GM19240 (cell line): Measurements from ENCODE around the gene ENTR1.
A peak's percentile ranks its signal among the peaks of the same experiment; 100 is the strongest.

Source experiments
- DNase-seq: peaks from one replicate; pipeline ENCODE4 v3.0.0; 2011; ENCODE audit warnings: low spot score; ENCODE audit not compliant: insufficient read length

The ENTR1 gene, protein sequence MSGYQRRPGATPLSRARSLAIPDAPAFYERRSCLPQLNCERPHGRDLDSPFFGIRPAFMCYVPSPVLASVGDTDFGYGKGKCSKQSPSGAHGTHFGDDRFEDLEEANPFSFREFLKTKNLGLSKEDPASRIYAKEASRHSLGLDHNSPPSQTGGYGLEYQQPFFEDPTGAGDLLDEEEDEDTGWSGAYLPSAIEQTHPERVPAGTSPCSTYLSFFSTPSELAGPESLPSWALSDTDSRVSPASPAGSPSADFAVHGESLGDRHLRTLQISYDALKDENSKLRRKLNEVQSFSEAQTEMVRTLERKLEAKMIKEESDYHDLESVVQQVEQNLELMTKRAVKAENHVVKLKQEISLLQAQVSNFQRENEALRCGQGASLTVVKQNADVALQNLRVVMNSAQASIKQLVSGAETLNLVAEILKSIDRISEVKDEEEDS

DNA sequence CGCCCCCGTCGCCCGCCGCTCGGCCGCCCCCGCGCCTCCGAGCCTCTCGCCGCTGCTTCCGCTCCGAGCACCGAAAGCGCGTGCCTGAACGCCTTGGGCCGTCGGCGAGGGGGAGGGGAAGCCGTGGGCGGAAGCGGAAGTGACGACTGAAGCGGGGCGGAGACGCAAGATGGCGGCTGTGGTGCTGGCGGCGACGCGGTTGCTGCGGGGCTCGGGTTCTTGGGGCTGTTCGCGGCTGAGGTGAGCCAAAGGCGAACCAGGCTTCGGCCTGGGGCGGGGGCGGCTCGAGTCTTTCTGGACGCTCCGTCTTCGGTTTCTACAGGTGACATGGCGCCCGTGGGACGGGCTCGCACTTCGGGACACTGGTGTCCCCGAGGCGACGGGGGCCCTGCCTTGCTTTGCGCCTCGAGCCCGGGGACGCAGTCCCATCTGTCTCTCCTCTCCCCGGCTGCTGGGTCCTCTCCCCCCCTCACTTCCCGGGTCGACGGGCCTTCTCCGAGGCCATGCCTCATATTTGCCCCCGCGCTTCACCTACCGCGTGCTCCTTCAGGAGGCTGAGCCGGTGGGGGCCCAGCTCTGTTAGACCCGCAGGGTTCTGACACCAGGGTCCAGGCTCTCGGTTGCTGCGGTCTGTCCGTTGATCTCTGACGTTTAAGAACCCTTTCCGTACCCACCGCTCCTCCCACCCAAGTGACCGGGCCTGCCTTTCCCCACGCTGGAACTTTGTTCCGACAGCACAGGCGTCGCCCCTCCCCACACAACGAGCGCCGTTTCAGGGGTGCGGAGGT lies at the start of gene ENTR1, which contains the start of gene PMPCA:
TSS of gene ENTR1 (minus strand) at position 115 of the 788 bp plus-strand sequence. CDS start 217 bp downstream, outside the sequence.
TSS of gene PMPCA (plus strand) at position 159 of the 788 bp plus-strand sequence. CDS start at position 170, 11 bp downstream.
- peak; percentile 98 for DNase-seq

DNA sequence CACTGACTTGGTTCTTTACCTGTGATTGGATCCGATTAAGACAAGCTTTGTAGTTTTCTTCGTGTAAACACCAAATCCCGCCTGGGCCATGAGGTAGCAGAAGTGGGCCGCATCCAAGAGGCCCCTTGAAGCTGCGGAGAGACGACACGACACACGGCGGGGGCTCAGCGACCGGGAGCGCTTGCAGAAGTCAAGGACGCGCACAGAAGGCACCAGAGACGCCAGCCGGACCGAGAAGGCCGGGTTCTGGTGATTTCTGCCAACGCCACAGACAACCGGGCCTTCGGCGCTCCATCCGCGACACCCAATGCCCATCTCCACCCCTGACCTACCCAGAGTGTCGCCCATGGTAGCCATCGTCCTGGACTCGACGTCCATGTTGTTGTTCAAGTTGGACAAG lies 49.0 kb upstream of the ENTR1 start:
- DNase-seq: no peak

DNA sequence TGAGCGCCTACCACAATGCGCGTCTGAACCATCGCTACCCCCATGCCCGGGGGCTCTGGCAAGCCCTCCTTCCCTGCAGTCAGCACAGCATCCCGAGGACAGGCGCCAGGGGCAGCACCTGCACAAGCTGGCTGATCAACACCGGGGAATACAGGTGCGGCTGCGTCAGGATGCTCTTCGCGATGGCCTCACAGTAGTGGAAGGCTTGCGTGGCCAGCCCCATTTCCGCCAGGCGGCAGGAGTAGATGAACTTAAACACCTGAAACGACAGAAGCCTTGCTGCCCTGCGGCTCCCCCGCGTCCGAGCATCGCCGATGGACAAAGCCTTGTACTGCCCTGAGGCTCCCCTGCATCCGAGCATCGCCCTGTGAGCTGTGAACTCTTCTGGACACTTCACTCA lies 46.9 kb upstream of the ENTR1 start:
- DNase-seq: no peak

DNA sequence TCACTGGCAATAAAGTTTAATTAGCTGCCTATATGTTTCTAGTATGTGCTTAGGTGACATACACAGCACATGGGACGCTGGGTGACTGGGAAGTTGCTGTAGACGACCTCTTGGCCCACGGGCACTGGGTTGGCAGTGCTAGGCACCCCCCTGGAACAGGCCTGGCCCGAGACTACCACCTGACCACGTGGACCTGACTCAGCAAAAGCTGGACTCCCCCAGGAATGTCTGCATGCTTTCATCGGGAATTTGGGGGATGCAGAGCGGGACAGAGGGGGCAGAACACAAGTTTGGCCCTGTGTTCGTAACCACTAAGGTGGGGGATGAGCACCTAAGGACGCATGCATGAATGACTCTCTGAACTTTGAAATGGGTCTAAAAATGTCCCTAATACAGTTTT lies 45.8 kb upstream of the ENTR1 start:
- DNase-seq: no peak

DNA sequence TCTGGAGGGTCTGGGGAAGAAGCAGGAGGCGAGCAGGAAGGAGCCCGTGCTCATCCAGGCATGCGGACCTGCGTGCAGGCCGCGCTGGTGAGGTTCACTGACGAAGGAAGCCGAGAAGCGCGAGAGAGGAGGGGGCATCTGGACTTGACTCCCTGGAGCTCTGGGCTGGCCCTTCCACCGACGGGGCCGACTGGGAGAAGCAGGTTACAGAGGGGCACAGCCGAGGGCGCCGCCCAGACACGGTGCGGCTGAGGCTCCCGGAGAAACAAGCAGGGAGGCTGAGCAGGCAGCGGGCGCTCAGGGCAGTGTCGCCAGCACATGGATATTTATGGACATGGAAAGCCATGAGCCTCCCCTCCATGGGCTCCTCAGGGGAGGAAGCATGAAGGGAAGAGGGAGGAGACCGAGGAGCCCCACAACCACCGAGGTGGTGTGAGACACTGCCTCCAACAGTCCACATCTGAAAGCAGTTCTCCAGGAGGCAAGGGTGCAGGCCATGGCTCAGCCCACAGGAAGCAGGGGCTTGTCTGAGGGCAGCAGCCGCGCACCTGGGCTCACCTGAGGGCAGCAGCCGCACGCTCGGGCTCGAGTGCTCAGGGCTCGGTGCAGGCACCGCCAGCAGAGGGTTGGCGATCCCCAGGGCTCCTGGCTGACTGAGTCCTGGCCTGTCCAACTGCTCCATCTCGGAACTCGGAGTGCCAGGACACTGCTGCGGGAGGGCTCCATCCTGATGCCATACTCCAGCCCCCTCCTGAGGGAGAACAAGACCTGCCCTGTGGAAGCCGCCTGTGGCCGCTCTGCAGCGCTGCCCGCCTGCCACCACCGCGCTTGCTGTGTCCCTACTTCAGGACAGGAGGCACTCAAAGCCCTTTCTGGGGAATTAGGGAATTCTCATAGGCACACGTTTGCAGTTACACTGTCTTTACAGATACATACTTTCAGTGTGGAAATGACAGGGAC lies 44.9 kb upstream of the ENTR1 start:
- no peak for DNase-seq

DNA sequence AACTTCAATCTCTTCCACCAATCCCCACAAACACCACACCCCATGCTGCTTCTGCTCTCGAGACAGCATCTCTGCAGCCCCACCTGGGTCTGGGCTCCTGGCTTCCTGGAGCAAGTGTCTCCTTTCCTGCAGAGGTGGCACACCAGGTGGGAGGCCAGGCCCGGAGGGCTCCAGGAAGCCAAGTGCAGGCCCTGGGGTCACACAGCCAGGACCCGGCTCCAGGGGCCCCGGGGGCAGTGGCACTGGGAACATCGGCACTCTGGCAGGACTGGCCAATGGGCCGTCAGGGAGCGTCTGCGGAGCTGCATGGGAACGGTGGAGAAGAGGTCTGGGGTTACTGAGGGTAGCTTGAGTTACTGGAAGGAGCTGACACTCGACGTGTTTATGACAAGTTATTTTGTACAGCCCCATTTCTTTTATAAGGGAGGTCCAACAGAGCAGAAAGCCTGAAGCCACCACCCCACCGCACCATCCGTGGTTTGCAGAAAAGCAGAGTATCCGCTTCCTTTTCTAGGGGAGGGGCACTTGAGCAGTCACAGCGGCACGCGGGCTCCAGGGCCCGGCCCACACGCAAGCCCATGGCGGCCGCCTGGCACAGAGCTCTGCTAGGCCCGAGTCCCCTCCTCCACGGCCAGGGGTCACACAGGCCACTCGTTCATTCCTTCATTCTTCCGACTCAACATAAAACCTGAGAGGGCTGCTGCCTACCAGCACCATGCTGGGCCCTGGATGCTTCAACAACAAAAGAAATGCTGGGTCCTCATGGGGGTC lies 43.8 kb upstream of the ENTR1 start:
- no peak for DNase-seq

DNA sequence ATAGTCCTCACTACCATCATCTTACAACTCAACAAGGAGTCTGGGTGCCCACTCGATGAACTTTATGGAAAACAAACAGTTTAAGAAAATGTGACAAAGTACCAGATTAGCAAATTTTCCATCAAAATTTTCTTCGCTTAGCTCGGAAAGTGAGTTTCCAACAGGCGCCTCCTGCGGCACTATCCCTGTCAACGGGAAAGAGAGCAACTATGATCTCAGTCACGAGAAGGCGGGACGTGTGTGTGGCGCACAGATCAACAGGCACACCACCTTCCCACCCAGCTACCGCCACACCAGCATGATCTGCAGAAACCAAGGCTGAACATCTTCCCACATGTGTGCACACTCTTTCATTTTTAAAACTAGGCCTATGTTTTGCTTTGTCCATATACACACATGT lies 42.9 kb upstream of the ENTR1 start:
- no peak for DNase-seq

DNA sequence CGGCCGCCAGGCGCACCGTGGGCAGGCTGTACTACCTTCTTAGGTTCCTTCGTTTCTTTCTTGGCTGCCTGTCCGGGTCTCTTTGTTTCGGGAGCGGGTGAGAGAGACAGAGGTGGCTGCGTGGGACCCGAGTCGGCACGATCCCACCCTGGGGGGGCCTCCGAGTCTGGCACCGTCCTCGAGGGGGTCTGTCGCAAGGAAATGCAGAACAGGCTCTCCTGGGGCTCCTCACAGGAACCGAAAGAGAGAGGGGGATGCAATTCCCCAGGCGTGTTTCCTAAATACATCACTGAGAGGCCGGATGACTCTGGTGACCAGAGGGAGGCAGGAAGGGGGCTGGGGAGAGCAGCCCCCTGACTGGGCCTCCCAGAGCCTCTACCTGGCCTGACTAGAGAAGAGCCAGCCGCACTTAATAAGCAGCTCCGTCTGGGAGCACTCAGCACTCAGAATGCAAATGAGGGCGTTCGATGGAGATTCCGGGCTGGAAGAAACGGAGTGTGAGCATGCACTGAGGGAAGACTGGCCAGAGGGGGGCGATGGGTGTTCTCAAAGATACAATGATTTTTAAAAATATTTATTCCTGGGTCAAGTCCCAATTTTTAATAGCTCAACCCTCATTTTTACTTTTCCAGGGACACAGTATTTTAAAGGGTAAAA lies 40.9 kb upstream of the ENTR1 start:
- DNase-seq: no peak

DNA sequence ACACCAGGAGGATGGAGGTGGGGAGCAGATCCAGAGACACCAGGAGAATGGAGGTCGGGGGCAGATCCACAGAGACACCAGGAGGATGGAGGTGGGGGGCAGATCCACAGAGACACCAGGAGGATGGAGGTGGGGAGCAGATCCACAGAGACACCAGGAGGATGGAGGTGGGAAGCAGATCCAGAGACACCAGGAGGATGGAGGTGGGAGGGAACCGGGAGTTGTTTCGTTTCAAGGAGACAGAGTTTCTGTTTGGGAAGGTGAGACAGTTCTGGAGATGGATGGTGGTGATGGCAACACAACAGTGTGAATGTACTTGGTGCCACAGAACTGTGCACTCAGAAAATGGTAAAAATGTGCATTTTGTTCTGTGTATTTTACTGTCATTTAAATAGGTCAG lies 38.2 kb upstream of the ENTR1 start:
- no peak for DNase-seq

DNA sequence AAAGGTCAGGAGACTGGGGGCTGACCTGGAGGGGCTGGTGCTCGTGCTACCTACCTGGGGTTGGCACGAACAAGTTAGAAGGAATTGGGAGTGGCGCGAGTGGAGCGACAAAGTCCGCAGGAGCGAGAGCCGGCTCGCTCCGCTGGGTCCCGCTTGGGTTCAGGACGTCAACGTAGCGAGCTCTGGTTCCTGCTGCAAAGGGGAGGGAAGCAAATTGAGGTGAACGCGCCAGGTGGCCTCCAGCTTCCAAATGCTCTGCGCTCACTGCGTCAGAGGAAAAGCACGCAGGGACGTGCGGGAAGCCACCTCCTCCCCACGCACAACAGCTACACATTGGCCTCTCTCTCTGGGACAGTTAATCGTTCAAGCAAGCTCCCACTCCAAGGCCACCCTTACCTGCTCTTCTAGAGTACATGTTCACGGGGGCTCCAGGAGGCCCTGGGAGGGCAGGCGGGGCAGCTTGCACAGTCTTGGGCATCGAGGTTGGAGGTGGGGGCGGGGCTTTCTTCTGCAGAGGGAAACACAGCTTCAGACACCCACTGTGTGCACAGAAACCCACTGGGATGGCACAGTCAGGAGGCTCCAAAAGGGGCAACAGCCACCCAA lies 36.9 kb upstream of the ENTR1 start:
- DNase-seq: no peak

DNA sequence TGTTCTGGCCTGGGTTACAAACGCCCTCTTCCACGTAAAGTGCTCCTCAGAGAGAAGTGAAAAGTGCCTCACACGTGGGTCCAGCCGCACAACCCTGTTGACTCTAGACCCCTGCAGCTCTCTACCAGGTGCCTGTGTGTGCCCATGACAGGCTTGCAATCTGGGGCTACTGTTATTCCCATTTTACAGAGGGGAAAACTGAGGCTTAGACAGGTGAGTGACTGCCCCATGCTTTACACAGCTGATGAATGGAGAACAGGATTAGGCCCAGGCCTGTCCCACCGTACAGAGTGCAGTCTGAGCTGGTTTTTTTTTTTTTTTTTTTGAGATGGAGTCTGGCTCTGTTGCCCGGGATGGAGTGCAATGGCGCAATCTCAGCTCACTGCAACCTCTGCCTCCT lies 35.4 kb upstream of the ENTR1 start:
- DNase-seq: no peak

DNA sequence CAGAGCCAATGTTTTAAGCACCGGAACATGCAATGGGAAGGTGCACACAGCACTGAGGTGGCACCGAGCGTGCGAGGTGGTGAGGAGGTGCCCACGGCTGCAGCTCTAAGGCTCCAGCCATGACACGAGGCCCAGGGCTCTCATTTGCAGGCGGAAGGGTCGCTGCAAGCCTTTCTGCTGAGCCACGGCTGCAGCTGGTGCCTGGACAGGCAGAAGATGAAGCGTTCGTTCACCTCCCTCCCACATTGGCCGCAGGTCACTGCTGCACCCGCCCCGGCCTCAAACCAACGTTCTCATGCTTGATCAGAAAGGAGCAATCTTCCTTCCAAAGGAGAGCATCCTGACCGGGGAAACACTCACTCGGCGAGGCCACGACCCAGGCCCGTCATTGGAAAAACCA lies 33.7 kb upstream of the ENTR1 start:
- no peak for DNase-seq

DNA sequence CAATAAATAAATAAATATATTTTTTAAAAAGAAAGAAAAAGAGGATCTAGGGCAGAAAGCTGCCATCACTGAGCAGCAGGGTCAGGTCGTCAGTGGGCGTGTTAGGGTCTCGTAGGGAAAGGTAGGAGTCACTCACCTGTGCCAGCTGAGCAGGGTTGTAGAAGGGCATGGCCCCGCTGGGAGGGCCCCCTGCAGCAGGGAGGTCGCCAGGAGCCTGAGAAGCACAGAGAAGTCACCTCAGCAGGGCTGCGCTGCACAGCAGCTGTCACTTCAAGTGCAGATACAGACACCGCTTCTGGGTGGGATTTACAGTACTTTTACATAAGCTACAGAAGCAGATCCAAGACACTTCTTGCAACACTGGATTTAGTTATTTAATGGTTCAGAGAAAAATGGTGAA lies 33.3 kb upstream of the ENTR1 start:
- no peak for DNase-seq

DNA sequence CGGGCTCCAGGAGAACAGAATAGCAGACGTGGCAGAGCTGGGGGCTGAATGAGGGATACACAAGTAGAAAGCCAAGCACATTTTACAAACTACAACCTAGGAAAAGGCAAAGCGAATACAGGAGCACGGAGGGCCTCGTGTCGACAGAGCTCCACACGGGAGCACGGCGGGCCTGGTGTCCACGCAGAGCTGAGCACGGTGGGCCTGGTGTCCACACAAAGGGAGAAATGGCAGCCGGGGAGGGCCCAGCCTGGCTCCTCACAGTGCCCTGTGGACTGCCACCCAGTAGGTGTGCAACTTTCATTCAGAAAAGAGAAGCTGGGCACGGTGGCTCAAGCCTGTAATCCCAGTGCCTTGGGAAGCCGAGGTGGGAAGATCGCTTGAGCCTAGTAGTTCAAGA lies 32.7 kb upstream of the ENTR1 start:
- DNase-seq: no peak

DNA sequence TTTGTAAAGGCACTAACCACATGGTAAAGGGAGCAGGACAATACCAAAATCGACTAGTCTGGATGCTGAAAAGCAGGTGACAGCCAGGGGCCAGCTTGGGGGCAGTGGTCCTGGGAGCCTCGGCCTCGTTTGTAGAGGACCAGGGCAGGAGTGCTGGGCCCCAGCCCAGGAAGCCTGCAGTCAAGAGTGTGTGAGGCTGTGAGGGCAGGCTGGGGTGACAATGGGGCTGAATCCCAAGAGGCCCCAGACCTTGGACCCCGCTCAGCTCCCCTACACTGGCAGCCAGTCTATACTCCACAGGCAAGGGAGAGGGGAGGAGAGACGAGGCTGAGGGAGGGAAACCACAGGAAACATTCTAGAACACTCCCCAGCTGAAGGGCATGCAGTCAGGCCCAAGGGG lies 31.9 kb upstream of the ENTR1 start:
- no peak for DNase-seq

DNA sequence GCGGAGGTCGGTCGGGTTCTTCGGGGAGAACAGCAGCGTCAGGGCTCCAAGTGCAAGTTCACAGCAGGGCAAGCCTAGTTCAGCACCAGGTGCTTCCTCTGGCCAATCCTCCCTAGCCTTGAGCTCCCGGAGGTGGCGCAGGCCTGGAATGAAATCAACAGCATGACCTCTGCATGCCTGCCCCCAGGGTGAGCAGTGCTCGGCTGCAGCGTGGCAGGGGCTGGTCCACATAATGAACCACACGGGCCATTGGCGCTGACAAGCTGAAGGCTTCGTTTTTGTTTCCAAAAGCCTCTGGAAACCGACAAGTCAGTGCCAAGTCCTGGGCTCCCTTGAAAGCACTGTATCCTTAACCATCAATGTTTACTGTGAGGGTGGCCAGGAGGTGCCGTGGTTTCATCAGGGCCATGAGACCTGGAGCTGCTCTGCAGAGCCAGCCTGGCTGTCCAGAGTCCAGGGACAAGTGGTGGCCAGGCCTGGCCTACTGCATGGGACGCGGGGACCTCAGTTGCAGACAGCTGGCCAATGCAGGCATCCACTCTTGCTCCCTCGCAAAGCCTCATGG lies 31.3 kb upstream of the ENTR1 start:
- no peak for DNase-seq

DNA sequence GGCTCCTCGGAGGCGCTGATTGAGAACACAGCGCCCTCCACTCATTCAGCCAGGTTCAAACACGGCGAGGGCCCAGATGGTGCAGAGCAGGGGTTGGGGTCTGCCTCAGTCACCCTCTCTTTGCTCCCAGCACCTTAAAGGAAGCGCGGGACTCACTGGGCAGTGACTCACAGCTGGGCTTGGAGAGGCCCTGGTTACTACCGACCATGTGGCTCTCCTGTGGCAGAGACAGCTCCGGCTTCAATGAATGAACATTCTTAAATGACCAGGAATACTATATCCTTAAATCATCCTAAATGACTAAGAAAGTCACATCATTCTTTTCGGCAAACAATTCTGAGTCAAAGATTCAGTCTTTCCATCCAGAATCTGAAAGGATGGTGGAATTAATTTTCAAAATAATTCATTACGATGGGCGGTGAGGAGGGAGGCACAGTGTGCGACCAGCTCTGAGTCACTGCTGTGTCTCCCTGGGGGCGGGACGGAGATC lies 30.8 kb upstream of the ENTR1 start:
- DNase-seq: no peak

DNA sequence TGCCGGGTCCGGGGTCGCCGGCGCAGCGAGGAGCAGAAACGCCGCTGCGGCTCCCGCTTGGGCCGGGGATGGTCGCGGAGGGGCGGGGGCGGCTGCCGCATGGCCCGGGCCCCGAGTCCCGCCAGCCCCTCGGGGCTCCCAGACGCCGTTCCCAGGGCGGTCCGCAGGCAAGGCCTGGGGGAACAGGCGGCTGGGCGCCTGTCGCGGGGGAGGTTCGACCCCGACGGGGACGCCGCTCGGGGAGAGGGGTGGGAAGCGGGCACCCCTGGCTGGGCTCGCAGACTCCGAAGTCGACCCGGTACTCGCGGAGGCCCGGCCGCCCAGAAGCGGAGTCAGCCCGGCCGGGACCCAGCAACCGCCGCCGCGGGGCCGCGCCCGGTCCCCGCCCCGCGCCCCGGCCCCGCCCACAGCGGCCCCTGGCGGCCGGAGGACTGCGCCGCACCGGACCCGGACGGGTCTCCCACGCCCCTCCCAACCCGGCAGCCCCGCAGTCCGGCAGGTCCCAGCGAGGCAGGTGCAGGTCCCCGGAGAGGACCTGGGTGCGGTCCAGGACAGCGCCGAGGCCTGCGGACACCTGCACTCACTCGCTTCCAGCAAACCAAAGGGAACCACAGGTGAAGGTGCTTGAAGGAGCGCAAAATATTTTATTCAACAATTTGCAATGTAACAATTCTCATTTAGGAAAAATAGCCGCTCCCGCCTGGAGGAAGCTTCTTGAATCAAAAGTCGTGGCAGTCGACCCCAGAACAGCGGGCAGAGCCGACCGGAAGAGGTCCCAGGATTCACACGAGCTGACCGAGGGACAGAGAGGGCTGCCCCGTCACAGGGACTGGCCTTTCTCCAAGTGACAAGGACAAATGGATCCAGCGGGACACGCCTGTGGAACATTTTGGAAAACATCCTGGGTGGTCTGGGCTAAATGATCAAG lies 29.3 kb upstream of the ENTR1 start, which contains the start of gene INPP5E:
TSS of gene INPP5E (minus strand) at position 365 of the 928 bp plus-strand sequence. CDS start 426 bp downstream, outside the sequence.
- DNase-seq: peak; percentile 93
